ENCODE data around the gene SP6.

Gene SP6

DNA sequence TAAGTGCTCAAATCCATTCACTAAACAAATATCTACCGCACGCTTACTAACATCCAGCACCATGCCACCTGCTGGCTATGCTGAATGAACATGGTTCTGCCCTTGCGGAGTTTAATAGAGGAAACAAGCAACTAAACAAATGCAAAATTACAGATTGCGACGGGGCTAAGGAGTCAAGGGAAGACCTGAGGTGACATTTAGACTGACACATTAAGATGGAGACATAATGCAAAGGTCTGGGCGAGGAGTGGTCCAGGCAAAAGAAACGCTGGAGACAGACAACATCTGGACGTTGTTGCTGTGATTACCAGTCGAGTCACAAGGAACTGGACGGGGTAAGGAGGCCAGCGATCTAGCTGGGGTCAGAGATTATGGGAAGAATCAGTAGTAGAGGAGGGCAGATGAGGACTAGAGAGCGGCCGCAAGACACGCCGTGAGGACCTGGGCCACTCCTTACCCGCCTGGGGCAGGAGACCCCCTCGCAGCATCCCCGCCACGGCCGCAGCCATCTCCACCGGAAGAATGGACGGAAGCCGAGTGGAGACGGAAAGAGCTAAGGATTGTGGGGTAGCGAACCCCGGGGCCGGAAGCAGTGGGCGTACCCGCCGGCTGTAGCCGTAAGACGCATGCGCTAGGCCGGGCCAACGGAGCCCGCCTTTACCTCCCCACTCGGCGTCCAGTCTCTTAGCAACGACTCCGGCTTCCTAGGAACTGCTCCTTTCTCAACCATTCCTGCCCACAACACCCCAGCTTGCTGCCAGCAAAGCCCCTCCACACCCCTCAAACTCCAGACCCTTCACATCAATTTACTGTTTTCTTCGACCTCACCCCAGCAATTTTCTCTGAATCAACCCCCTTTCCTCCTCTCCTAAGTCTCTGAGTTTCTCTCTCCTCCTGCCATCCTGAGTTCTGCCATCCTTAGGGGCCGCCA, 19.7 kb downstream of the SP6 start, which contains the start of the genes LRRC46 and MRPL10:
LRRC46 (plus strand) TSS at position 668 of the 931 bp plus-strand sequence. CDS start 320 bp downstream, outside the sequence.
MRPL10 (minus strand) TSS at position 539 of the 931 bp plus-strand sequence; CDS start at position 509, 30 bp downstream.
- peak; percentile 92 for DNase-seq

DNA sequence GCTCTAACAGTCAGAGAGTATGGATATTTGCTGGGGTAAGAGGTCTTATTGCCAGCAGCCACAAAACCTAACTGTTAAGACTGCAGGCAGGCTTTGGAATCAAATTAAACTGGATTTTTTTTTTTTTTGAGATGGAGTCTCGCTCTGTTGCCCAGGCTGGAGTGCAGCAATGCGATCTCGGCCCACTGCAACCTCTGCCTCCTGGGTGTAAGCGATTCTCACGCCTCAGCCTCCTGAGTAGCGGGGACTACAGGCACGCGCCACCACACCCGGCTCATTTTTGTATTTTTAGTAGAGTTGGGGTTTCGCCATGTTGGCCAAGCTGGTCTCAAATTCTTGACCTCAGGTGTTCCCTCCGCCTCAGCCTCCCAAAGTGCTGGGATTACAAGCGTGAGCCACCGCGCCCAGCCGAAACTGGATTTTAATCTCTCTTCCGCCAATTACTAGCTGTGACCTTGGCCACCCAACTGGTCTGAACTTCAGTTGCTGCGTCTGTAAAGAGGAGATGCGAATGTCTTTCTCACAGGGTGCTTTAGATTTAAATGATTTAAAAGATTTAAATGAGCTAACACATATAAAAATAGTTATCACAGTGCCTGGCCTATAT, 20.5 kb downstream of the SP6 start:
- DNase-seq: no peak

DNA sequence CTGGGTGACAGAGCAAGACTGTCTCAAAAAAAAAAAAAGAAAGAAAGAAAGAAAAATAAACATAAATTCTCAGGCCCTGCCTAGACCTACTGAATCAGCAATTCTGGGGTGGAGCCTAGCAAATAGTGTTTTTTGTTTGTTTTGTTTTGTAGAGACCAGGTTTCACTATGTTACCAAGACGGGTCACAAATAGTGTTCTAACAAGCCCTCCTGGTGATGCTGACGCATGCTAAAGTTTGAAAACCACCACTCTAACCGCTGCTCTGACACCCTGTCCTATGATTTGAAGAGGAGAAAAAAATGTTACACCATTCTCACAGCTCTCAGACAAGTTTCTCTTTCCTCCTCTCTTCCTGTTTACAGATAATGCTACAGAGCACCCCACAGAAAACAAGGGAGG, 21.1 kb downstream of the SP6 start:
- no peak for DNase-seq

DNA sequence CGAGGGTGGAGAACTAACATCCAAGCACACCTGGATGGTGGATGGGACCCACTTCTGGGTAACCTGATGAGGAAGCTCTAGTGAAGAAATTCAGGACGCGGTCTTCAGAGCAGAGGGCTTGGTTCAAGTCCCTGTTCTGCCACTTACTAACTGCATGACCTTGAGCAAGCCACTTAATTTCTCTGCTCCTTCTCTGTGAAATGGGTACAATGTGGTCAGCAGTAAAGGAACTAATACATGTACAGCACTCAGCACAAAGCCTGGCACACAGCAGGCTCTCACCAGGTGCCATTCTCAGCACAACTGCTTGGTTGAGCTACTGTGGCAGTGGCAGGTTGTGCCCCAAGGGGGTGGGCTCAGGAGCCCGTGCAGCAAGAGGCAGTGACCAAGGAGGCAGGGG, 27.4 kb downstream of the SP6 start:
- DNase-seq: no peak

GRCh38 chr17:47822785-47823184, 28.2 kb downstream of the SP6 start:
- DNase-seq: no peak

- DNase-seq: peak; percentile 96
Measured at GRCh38 chr17:47821424-47822391, 29.3 kb downstream of the SP6 start, which contains the start of gene OSBPL7. Gene OSBPL7 (minus strand): TSS chr17:47821794. CDS start chr17:47820278, 1,516 bp downstream.

GRCh38 chr17:47821031-47821423, 29.9 kb downstream of the SP6 start:
- DNase-seq: no peak

DNA sequence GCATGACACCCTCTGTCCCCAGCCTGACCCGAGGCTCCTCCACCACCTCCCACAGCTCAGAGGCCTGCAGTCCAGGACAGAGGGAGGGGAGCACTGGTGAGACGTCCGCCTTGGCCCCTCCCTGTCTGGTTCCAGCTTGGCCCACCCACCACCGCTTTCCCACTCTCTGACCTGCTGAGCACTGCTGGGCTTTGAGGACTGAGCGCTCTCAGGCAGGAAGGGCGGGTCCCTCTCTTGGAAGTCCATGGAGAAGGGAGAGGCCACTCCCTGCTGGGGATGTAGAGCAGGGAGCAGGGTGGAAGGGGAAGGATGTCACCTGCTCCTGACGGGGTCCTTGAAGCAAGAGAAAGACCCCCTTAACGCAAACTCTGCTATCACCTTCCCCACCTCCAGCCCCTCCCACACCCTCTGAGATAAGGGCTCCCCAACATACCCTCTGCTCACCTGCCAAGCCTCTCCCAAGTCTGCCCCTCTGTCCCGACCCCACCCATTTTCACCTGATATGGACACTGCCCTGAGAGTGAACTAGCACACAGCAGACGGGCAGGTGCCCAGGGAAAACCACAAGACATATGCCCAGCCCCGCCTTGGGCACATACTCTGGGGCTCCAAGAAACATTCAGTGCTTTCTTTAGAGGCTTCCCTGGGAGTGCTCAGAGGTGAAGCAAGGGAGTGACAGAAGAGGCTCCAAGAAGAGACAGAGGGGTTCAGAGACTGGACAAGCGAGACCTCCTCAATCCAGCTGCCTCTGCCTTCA, 30.8 kb downstream of the SP6 start:
- no peak for DNase-seq

GRCh38 chr17:47819475-47819874, 31.5 kb downstream of the SP6 start:
- DNase-seq: no peak

GRCh38 chr17:47818002-47818695, 32.8 kb downstream of the SP6 start:
- DNase-seq: no peak

DNA sequence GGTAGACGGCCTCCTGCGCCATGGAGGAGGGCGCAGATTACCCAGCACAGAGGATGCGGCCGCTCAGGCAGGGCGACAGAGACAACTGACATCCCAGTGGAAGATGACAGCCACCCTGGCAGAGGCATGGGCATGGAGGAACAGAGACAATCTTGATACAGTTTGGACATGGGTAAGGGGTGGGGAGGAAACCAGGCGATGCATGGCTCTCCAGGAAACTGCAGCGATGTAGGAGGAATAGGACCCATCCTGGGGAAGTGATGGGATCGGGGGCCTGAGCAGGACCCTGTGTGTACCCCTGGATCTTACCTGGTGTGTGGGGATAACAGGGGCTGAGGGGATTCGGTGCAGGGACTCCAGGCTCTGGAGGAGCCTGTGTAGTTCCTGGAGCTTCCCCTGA, 34.0 kb downstream of the SP6 start:
- no peak for DNase-seq

- no peak for DNase-seq
Measured at GRCh38 chr17:47816111-47816735, 34.7 kb downstream of the SP6 start.

DNA sequence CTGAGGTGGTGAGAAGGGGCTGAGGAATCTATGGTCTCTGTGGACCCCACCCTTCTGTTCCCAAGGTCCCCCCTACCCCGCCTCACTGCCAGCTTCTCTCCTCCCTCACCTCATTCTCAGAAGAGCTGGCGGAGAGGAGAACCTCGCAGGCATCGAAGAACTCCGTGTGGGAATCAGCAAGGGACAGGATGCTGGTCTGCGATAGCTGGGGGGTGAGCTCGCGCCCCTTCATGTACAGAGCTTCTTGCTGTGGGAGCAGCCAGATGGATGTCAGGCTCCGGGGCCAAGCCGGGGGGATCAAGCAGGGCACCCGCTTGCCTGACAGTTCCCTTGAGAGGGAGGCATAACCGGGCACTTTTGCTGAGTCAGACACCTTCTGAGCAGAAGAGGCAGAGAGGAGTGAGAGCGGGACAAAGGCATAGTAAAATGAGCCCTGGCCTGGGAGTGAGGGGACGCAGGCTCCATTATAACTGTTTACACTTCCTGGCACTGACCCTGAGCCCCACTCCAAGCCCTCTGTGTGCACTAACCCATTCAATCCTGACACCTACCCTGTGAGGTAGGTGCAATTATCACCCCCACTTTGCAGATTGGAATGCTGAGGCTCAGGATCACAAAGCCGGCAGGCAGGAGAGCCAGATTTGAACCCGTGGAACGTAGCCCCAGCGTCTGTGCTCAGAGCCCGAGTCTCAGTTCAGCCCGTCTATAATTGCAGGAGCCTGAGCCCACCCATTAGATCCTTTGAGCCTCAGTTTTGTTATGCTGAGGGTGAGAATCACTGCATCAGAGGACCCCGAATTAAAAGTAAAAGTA, 35.7 kb downstream of the SP6 start:
- no peak for DNase-seq

- no peak for DNase-seq
Measured at GRCh38 chr17:47813512-47814031, 37.4 kb downstream of the SP6 start.

DNA sequence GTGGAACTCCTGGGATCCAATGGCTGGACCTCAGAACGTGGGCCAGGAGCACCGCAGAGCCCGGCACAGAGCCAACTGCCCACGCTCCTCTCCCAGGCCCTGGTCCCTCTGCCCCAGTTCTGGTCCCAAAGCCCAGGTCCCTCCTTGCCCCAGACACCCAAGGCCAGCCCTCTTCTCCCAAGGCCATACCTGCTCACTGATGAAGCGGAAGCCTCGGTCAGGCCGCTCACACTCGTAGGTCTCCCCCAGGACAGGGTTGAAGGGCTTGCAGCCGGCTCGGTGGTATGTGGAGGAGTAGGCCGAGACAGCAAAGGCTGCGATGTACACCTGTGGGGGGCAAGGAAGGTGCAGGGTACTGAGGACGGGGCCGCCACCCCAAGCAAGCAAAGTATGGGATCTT, 37.9 kb downstream of the SP6 start:
- no peak for DNase-seq

- DNase-seq: no peak
Measured at GRCh38 chr17:47812146-47812920, 38.6 kb downstream of the SP6 start.

DNA sequence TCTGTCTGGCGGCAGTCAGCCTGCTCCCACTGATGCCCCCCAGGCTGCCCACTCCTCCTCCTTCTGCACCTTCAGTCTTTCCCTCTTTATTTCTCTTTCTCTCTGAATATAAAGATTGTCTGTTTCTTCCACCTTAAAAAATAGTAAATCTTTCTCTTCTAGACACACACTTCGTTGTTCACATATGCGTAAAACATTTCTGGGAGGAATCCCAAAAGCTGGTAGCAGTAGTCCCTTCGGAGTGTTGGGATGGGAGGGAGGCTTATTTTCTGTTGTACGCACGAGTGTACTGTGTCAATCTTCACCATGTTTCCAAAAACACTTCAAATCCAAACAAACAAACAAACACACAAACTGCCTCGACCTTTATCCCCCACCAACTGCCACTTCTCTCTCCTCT, 39.3 kb downstream of the SP6 start:
- no peak for DNase-seq

- no peak for DNase-seq
Measured at GRCh38 chr17:47810901-47811635, 39.9 kb downstream of the SP6 start.

Data from NCI-H1105 treated with DMSO at 0.1 percent for 48 hours (cell line).